HepG2 (cell line): ENCODE results near the gene GPATCH3. TPM values are rescaled to one million over a fixed set of nuclear protein-coding genes. Genes with fewer than 3 reads are reported as not detected.
A peak's percentile ranks its signal among the peaks of the same experiment; 100 is the strongest.

Experiments
- CHD2 ChIP-seq: IDR thresholded peaks from 2 replicates; pipeline ENCODE4 v1.6.1; 2011; ENCODE audit warnings: low read depth, low read length, improper control_type of control experiment
- FOXA1 ChIP-seq, 2 experiments: fragments of 450-650 bp in 1 of 2; sonication (generic) in 1 of 2; formaldehyde crosslinking in 1 of 2; IDR thresholded peaks; 2 replicates each; pipeline versions ENCODE4 v1.4.0 to v1.6.1; 2016 to 2020; ENCODE audit warnings: missing genetic modification reagents in 1 of 2
- HNF1A ChIP-seq, 2 experiments: sonication (generic) in 1 of 2; formaldehyde crosslinking in 1 of 2; IDR thresholded peaks; 2 replicates each; pipeline versions ENCODE4 v1.4.0 to v1.6.1; 2016 to 2020; ENCODE audit warnings: borderline replicate concordance in 1 of 2, low read depth in 1 of 2, mild to moderate bottlenecking in 1 of 2, missing genetic modification reagents in 1 of 2
- MAF1 ChIP-seq: sonication (generic); formaldehyde crosslinking; IDR thresholded peaks from 2 replicates; pipeline ENCODE4 v1.5.0; 2020; ENCODE audit warnings: missing genetic modification reagents, borderline replicate concordance
- MXD4 ChIP-seq: IDR thresholded peaks from 2 replicates; pipeline ENCODE4 v1.6.1; 2016; ENCODE audit warnings: mild to moderate bottlenecking, missing biosample characterization, missing genetic modification reagents
- POLR2AphosphoS5 ChIP-seq: IDR thresholded peaks from 2 replicates; pipeline ENCODE4 v1.6.1; 2012; ENCODE audit warnings: low read depth, low read length
- RXRB ChIP-seq: IDR thresholded peaks from 2 replicates; pipeline ENCODE4 v1.6.1; 2016; ENCODE audit warnings: borderline replicate concordance, missing genetic modification reagents, missing compliant biosample characterization
- STAT5B ChIP-seq: sonication (generic); formaldehyde crosslinking; IDR thresholded peaks from 2 replicates; pipeline ENCODE4 v1.4.0; 2020; ENCODE audit warnings: missing genetic modification reagents
- ZC3H4 ChIP-seq: sonication (generic); formaldehyde crosslinking; IDR thresholded peaks from 2 replicates; pipeline ENCODE4 v1.4.0; 2020; ENCODE audit warnings: missing genetic modification reagents, borderline replicate concordance
- ZFP90 ChIP-seq: sonication (generic); formaldehyde crosslinking; IDR thresholded peaks from 2 replicates; pipeline ENCODE4 v1.8.0; 2022; ENCODE audit warnings: missing genetic modification reagents, mild to moderate bottlenecking, inconsistent platforms, borderline replicate concordance
- ZNF281 ChIP-seq: sonication (generic); formaldehyde crosslinking; IDR thresholded peaks from 2 replicates; pipeline ENCODE4 v1.4.0; 2020; ENCODE audit warnings: missing genetic modification reagents, borderline replicate concordance
- ZNF547 ChIP-seq: sonication (generic); formaldehyde crosslinking; IDR thresholded peaks from 2 replicates; pipeline ENCODE4 v1.5.1; 2020; ENCODE audit warnings: mild to moderate bottlenecking, missing genetic modification reagents
- ZNF550 ChIP-seq: sonication (generic); formaldehyde crosslinking; IDR thresholded peaks from 2 replicates; pipeline ENCODE4 v1.4.0; 2020; ENCODE audit warnings: mild to moderate bottlenecking, missing genetic modification reagents, borderline replicate concordance
- ZNF639 ChIP-seq: conservative IDR thresholded peaks from 2 replicates; pipeline ENCODE4 v1.6.1; 2018; ENCODE audit warnings: missing genetic modification reagents
- ZNF782 ChIP-seq: sonication (generic); formaldehyde crosslinking; IDR thresholded peaks from 2 replicates; pipeline ENCODE4 v1.4.0; 2020; ENCODE audit warnings: missing genetic modification reagents, mild to moderate bottlenecking, borderline replicate concordance
- ZNF792 ChIP-seq: IDR thresholded peaks from 2 replicates; pipeline ENCODE4 v1.6.1; 2016
- polyA plus RNA-seq, 8 experiments: library from polyadenylated mRNA; depleted of rRNA in 3 of 8; stranded (reverse) in 7 of 8; unstranded in 1 of 8; fragments of >200 nt; fragmentation: Illumina TruSeq in 4 of 8; extraction: Trizol in 4 of 8; gene quantifications; 2 replicates each; pipeline versions ENCODE4 v1.2.1 to v1.2.3, GENCODE V29; 2011 to 2016; ENCODE audit warnings: low read depth in 4 of 8, missing spikeins in 1 of 8, mixed read lengths in 1 of 8; ENCODE audit not compliant: insufficient read depth in 1 of 8
- total RNA-seq, 5 experiments: library from RNA; depleted of rRNA; stranded (reverse); fragments of >200 nt; fragmentation: Illumina TruSeq; extraction: Trizol; gene quantifications; 2 replicates each; pipeline ENCODE4 v1.2.3, GENCODE V29; 2016; ENCODE audit warnings: low read depth in 1 of 5

GPATCH3 gene
- total and polyA plus RNA-seq, 2 of the 13 experiments (the other 11 are each of a cell fraction or from before 2014, with no cell fraction given) = 8.3 to 11.0 TPM

- TF ChIP-seq ZNF281 (CRISPR knock-in tag) = 0 out of 2 replicates have a peak, but pooled peaks have one; percentile 10
- peak; percentile 17 for TF ChIP-seq RXRB (CRISPR knock-in tag)
- peak; percentile 72 for TF ChIP-seq POLR2AphosphoS5
- peak; percentile 71 for TF ChIP-seq ZNF782 (CRISPR knock-in tag)
- TF ChIP-seq ZNF550 (CRISPR knock-in tag) = no peak
- TF ChIP-seq HNF1A (IDR thresholded peaks at IDR 0.05; ENCODE audit: low read depth) = no peak
- TF ChIP-seq HNF1A (CRISPR knock-in tag; IDR thresholded peaks at IDR 0.05; ENCODE audit: borderline replicate concordance) = peak; percentile 28; the same call in 1 of the 2 replicates
- no peak for TF ChIP-seq ZFP90 (CRISPR knock-in tag)
- TF ChIP-seq CHD2 = 0 out of 2 replicates have a peak, but pooled peaks have one; percentile 27
- TF ChIP-seq MAF1 (CRISPR knock-in tag) = peak; percentile 46; the same call in 1 of the 2 replicates
- TF ChIP-seq MXD4 (CRISPR knock-in tag) = peak; percentile 74; the same call in 1 of the 2 replicates
- 0 out of 2 replicates have a peak, but pooled peaks have one; percentile 42 for TF ChIP-seq ZC3H4 (CRISPR knock-in tag)
- no peak for TF ChIP-seq FOXA1 (IDR thresholded peaks at IDR 0.05)
- peak; percentile 15; the same call in 1 of the 2 replicates for TF ChIP-seq FOXA1 (CRISPR knock-in tag; IDR thresholded peaks at IDR 0.05)
- peak; percentile 99 for TF ChIP-seq ZNF547 (CRISPR knock-in tag)
- TF ChIP-seq ZNF639 = peak; percentile 38; the same call in 1 of the 2 replicates
- TF ChIP-seq STAT5B (CRISPR knock-in tag) = no peak
- 0 out of 2 replicates have a peak, but pooled peaks have one; percentile 32 for TF ChIP-seq ZNF792
Measured at GRCh38 chr1:26921540-26922430, 21.5 kb upstream of the GPATCH3 start, which contains the start of gene NUDC (continued).
